ENCODE results near the gene ATF6. TPM values are rescaled to one million over a fixed set of nuclear protein-coding genes. Genes with fewer than 3 reads are reported as not detected.

Gene ATF6
- total and polyA plus RNA-seq, 4 donors, result 10.0 to 22.5 (median 13.4) TPM

DNA sequence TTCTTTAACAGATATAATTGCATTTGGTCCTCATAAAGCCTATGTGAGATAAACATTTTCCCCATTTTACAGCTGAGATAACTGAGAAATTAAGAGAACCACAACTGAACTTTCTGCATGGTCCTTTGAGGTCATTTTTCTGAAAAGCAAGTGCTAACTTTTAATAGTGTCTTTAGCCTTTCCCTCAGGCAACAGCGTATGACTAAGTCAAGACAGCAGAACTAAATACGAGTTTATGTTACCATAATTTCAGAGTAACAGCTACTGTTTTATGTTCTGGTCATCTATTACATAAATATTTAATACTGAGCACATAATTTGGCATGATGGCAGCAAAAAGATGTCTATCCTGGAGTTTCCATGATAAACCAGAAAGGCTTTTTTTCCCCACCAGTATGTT lies 161.9 kb downstream of the ATF6 start (continued):
- TF ChIP-seq ZBTB33 (IDR thresholded peaks at IDR 0.05), result no peak
- TF ChIP-seq, protein P1, sequence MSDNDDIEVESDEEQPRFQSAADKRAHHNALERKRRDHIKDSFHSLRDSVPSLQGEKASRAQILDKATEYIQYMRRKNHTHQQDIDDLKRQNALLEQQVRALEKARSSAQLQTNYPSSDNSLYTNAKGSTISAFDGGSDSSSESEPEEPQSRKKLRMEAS (IDR thresholded peaks at IDR 0.05), result no peak

DNA sequence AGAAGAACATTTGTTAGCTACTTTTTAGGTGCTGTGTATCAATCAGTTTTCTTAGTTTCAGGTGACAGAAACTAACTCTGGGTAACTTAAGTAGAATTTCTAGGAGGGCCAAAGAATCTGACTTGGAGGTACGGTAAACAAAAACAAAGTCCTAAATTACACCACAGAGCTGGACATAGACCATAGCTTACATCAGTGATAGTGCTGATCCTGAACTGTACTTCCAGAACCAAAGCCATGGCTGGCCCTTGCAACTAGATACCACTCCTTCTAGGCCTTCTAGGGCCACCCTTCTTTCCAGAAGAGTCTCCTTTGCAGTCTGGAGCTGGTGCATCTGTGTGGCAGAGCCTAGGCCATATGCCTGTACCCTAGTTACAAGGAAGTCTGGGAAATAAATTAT lies 163.0 kb downstream of the ATF6 start:
- 69% methylated on average over 1 of the region's 1 CpG for WGBS
- TF ChIP-seq FOXA1 (IDR thresholded peaks at IDR 0.05) (no peak), RXRA (IDR thresholded peaks at IDR 0.05) (no peak), SP1 (IDR thresholded peaks at IDR 0.05) (no peak)
- TF ChIP-seq, protein P2, sequence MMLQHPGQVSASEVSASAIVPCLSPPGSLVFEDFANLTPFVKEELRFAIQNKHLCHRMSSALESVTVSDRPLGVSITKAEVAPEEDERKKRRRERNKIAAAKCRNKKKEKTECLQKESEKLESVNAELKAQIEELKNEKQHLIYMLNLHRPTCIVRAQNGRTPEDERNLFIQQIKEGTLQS (IDR thresholded peaks at IDR 0.05), result no peak
- TF ChIP-seq, protein P3, sequence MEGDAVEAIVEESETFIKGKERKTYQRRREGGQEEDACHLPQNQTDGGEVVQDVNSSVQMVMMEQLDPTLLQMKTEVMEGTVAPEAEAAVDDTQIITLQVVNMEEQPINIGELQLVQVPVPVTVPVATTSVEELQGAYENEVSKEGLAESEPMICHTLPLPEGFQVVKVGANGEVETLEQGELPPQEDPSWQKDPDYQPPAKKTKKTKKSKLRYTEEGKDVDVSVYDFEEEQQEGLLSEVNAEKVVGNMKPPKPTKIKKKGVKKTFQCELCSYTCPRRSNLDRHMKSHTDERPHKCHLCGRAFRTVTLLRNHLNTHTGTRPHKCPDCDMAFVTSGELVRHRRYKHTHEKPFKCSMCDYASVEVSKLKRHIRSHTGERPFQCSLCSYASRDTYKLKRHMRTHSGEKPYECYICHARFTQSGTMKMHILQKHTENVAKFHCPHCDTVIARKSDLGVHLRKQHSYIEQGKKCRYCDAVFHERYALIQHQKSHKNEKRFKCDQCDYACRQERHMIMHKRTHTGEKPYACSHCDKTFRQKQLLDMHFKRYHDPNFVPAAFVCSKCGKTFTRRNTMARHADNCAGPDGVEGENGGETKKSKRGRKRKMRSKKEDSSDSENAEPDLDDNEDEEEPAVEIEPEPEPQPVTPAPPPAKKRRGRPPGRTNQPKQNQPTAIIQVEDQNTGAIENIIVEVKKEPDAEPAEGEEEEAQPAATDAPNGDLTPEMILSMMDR (IDR thresholded peaks at IDR 0.05; ENCODE audit: low read depth, low read length, missing input control), result no peak
- Histone ChIP-seq H3K36me3 (ENCODE audit: control insufficient read depth in 4 of 4, insufficient read depth in 3 of 4, low read depth in 1 of 4, low read length in 3 of 4) (peaks cover 0 to 3% (median 2%) of the 10 kb centered on the region in 4 donors), H3K27ac (ENCODE audit: low read depth in 1 of 2, low read length in 2 of 2) (no peak overlapping the region), H3K4me1 (ENCODE audit: control insufficient read depth in 4 of 4, insufficient read depth in 4 of 4, low read length in 3 of 4) (no peaks in the 10 kb centered on the region), H3K27me3 (ENCODE audit: control insufficient read depth in 4 of 4, insufficient read depth in 4 of 4, low read length in 3 of 4) (no peaks in the 10 kb centered on the region), H3K9ac (ENCODE audit: low read depth in 1 of 2, low read length in 2 of 2) (no peak overlapping the region), H3K4me3 (ENCODE audit: low read depth in 1 of 3, low read length in 3 of 3) (no peak overlapping the region), H3K9me3 (ENCODE audit: control insufficient read depth in 4 of 4, low read length in 3 of 4) (no peaks in the 10 kb centered on the region)
- no peak for DNase-seq (ENCODE audit: low spot score)

DNA sequence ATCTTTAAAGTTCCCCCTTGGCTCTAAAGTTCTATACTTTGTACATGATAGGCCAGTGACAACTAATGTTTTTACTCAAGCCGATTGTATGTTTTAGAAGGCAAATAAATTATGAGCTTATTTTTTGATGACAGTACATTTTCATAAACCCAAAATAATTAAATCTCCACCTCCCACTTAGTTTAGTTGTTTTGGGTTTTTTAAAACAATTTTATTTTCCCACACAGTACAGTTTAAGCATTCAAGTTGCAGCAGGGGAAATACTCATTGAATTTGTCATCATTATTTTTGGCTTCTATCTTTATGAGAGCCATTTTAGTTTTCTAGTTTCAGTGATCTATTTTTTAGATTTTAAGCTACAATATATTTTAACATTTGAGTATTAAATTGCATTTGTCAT lies 163.9 kb downstream of the ATF6 start:
- Histone ChIP-seq H3K4me3 (ENCODE audit: low read depth in 1 of 3, low read length in 3 of 3) (no peak overlapping the region), H3K9ac (ENCODE audit: low read depth in 1 of 2, low read length in 2 of 2) (no peak overlapping the region), H3K9me3 (ENCODE audit: control insufficient read depth in 4 of 4, low read length in 3 of 4) (no peaks in the 10 kb centered on the region), H3K4me1 (ENCODE audit: control insufficient read depth in 4 of 4, insufficient read depth in 4 of 4, low read length in 3 of 4) (no peaks in the 10 kb centered on the region), H3K27me3 (ENCODE audit: control insufficient read depth in 4 of 4, insufficient read depth in 4 of 4, low read length in 3 of 4) (no peaks in the 10 kb centered on the region), H3K36me3 (ENCODE audit: control insufficient read depth in 4 of 4, insufficient read depth in 3 of 4, low read depth in 1 of 4, low read length in 3 of 4) (peaks cover 0 to 3% (median 1%) of the 10 kb centered on the region in 4 donors), H3K27ac (ENCODE audit: low read depth in 1 of 2, low read length in 2 of 2) (no peak overlapping the region)
- no peak for DNase-seq (ENCODE audit: low spot score)
- TF ChIP-seq RAD21 (IDR thresholded peaks at IDR 0.05), result no peak
- no peak for TF ChIP-seq JUND (IDR thresholded peaks at IDR 0.05)
- TF ChIP-seq, protein P1 (IDR thresholded peaks at IDR 0.05), result no peak
- 93% methylated on average over 1 of the region's 1 CpG for whole genome bisulfite sequencing

- no peak overlapping the region for H3K9ac ChIP-seq (ENCODE audit: low read depth in 1 of 2, low read length in 2 of 2)
- peaks cover 0 to 4% (median 2%) of the 10 kb centered on the region in 4 donors for H3K36me3 ChIP-seq (ENCODE audit: control insufficient read depth in 4 of 4, insufficient read depth in 3 of 4, low read depth in 1 of 4, low read length in 3 of 4)
- H3K9me3 ChIP-seq (ENCODE audit: control insufficient read depth in 4 of 4, low read length in 3 of 4), result no peaks in the 10 kb centered on the region
- no peak overlapping the region for H3K27ac ChIP-seq (ENCODE audit: low read depth in 1 of 2, low read length in 2 of 2)
- 83% methylated on average over 2 of the region's 2 CpGs for WGBS
- H3K27me3 ChIP-seq (ENCODE audit: control insufficient read depth in 4 of 4, insufficient read depth in 4 of 4, low read length in 3 of 4), result no peaks in the 10 kb centered on the region
- DNase-seq (ENCODE audit: low spot score), result no peak
- no peak overlapping the region for H3K4me3 ChIP-seq (ENCODE audit: low read depth in 1 of 3, low read length in 3 of 3)
- TF ChIP-seq, protein P3 (IDR thresholded peaks at IDR 0.05; ENCODE audit: low read depth, low read length, missing input control), result no peak
- TF ChIP-seq HNF4A (conservative IDR thresholded peaks at IDR 0.05) (no peak), NR2F2 (IDR thresholded peaks at IDR 0.05) (no peak), TAF1 (conservative IDR thresholded peaks at IDR 0.05) (no peak), YY1 (IDR thresholded peaks at IDR 0.05) (no peak), EGR1 (IDR thresholded peaks at IDR 0.05; ENCODE audit: low read depth in 2 of 2) (no peak), GABPA (IDR thresholded peaks at IDR 0.05 in 1 of 2, conservative IDR thresholded peaks at IDR 0.05 in 1 of 2) (no peak)
- TF ChIP-seq, protein P4, sequence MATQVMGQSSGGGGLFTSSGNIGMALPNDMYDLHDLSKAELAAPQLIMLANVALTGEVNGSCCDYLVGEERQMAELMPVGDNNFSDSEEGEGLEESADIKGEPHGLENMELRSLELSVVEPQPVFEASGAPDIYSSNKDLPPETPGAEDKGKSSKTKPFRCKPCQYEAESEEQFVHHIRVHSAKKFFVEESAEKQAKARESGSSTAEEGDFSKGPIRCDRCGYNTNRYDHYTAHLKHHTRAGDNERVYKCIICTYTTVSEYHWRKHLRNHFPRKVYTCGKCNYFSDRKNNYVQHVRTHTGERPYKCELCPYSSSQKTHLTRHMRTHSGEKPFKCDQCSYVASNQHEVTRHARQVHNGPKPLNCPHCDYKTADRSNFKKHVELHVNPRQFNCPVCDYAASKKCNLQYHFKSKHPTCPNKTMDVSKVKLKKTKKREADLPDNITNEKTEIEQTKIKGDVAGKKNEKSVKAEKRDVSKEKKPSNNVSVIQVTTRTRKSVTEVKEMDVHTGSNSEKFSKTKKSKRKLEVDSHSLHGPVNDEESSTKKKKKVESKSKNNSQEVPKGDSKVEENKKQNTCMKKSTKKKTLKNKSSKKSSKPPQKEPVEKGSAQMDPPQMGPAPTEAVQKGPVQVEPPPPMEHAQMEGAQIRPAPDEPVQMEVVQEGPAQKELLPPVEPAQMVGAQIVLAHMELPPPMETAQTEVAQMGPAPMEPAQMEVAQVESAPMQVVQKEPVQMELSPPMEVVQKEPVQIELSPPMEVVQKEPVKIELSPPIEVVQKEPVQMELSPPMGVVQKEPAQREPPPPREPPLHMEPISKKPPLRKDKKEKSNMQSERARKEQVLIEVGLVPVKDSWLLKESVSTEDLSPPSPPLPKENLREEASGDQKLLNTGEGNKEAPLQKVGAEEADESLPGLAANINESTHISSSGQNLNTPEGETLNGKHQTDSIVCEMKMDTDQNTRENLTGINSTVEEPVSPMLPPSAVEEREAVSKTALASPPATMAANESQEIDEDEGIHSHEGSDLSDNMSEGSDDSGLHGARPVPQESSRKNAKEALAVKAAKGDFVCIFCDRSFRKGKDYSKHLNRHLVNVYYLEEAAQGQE (IDR thresholded peaks at IDR 0.05), result no peak
- H3K4me1 ChIP-seq (ENCODE audit: control insufficient read depth in 4 of 4, insufficient read depth in 4 of 4, low read length in 3 of 4), result no peaks in the 10 kb centered on the region
Observed at GRCh38 chr1:161932668-161933067, 166.5 kb downstream of the ATF6 start.

All from liver (tissue), 9 donors.